ENCODE data around the gene CD53. TPM values are rescaled to one million over a fixed set of nuclear protein-coding genes. Genes with fewer than 3 reads are reported as not detected.
"Not testable (repeated sequence)": the region's sequence is repeated elsewhere in the genome, so short reads cannot be mapped to it uniquely, and the experiment has no call there.

Gene CD53
- total RNA-seq, 1 experiment from 2014 or later = 0.49 TPM

DNA sequence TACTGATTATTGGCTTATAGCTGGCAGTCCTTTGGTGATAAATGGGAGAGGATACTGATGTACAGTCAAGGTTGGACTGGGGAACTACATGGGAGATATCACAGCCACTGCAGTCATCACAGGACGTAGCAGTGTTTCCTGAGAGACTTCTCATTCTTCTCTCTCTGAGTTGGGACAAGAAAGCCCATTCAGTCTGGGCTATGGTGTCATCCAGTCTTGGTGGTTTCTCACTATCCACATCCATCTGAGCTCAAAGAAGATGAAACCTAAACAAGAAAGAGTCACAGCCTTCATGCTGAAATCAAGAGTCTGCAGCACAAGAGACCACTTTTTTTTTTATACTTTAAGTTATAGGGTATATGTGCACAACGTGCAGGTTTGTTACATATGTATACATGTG, 12.8 kb upstream of the CD53 start:
- intact Hi-C loops (cut with micrococcal nuclease; ENCODE audit: unreplicated experiment) = no loop called here
- no peaks in the 10 kb centered on the region for H3K4me1 ChIP-seq (ENCODE audit: control insufficient read depth, insufficient read depth, low read length)
- TF ChIP-seq, protein P1, sequence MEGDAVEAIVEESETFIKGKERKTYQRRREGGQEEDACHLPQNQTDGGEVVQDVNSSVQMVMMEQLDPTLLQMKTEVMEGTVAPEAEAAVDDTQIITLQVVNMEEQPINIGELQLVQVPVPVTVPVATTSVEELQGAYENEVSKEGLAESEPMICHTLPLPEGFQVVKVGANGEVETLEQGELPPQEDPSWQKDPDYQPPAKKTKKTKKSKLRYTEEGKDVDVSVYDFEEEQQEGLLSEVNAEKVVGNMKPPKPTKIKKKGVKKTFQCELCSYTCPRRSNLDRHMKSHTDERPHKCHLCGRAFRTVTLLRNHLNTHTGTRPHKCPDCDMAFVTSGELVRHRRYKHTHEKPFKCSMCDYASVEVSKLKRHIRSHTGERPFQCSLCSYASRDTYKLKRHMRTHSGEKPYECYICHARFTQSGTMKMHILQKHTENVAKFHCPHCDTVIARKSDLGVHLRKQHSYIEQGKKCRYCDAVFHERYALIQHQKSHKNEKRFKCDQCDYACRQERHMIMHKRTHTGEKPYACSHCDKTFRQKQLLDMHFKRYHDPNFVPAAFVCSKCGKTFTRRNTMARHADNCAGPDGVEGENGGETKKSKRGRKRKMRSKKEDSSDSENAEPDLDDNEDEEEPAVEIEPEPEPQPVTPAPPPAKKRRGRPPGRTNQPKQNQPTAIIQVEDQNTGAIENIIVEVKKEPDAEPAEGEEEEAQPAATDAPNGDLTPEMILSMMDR (IDR thresholded peaks at IDR 0.05) = no peak
- TF ChIP-seq TCF7L2 (IDR thresholded peaks at IDR 0.05; ENCODE audit: low read depth, low read length) (no peak), SIN3A (IDR thresholded peaks at IDR 0.05; ENCODE audit: borderline replicate concordance, insufficient read depth, low read depth, low read length) (no peak), POLR2AphosphoS5 (IDR thresholded peaks at IDR 0.05; ENCODE audit: low read depth, low read length) (no peak)
- TF ChIP-seq, protein P2, sequence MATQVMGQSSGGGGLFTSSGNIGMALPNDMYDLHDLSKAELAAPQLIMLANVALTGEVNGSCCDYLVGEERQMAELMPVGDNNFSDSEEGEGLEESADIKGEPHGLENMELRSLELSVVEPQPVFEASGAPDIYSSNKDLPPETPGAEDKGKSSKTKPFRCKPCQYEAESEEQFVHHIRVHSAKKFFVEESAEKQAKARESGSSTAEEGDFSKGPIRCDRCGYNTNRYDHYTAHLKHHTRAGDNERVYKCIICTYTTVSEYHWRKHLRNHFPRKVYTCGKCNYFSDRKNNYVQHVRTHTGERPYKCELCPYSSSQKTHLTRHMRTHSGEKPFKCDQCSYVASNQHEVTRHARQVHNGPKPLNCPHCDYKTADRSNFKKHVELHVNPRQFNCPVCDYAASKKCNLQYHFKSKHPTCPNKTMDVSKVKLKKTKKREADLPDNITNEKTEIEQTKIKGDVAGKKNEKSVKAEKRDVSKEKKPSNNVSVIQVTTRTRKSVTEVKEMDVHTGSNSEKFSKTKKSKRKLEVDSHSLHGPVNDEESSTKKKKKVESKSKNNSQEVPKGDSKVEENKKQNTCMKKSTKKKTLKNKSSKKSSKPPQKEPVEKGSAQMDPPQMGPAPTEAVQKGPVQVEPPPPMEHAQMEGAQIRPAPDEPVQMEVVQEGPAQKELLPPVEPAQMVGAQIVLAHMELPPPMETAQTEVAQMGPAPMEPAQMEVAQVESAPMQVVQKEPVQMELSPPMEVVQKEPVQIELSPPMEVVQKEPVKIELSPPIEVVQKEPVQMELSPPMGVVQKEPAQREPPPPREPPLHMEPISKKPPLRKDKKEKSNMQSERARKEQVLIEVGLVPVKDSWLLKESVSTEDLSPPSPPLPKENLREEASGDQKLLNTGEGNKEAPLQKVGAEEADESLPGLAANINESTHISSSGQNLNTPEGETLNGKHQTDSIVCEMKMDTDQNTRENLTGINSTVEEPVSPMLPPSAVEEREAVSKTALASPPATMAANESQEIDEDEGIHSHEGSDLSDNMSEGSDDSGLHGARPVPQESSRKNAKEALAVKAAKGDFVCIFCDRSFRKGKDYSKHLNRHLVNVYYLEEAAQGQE (IDR thresholded peaks at IDR 0.05; ENCODE audit: insufficient read depth in 1 of 2, low read depth in 2 of 2, low read length in 1 of 2) = no peak
- no peaks in the 10 kb centered on the region; the same call in 1 of the 2 replicates for H3K27me3 ChIP-seq (ENCODE audit: control insufficient read depth, insufficient read depth, low read length)
- no TSS peak for BruUV-seq (replicated peaks)
- no peak overlapping the region for H3K27ac ChIP-seq (ENCODE audit: low read length)
- ChIA-PET POLR2A (no interaction called here), CTCF (no interaction called here)
- no peak for DNase-seq (ENCODE audit: low read depth, low spot score)
- H3K36me3 ChIP-seq (ENCODE audit: control insufficient read depth, insufficient read depth, low read length) = no peaks in the 10 kb centered on the region
- no peak overlapping the region for H3K4me3 ChIP-seq (ENCODE audit: low read depth in 2 of 2, low read length in 2 of 2)
- ATAC-seq = no peak
- H3K9me3 ChIP-seq (ENCODE audit: control insufficient read depth, insufficient read depth, low read depth, low read length) = no peaks in the 10 kb centered on the region
- in situ Hi-C loops (cut with HindIII; ENCODE audit: low pct_unique_long_range_greater_than_20kb, low sequenced_read_pairs) = no loop called here

DNA sequence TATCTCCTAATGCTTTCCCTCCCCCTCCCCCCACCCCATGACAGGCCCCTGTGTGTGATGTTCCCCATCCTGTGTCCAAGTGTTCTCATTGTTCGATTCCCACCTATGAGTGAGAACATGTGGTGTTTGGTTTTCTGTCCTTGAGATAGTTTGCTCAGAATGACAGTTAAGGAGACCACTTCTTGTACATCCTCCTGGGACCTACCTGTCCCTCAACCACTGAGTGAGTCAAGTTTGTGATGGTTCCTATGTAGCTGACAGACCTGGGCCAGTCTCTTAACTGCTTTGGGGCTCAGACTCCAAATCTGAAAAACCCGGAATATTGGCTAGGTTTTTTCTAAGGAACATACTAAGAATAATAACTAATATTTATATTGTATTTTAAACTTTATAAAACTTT, 12.3 kb upstream of the CD53 start:
- ATAC-seq; H3K36me3 ChIP-seq (ENCODE audit: control insufficient read depth, insufficient read depth, low read length); POLR2A ChIA-PET; H3K27me3 ChIP-seq (ENCODE audit: control insufficient read depth, insufficient read depth, low read length); H3K9me3 ChIP-seq (ENCODE audit: control insufficient read depth, insufficient read depth, low read depth, low read length); H3K4me3 ChIP-seq (ENCODE audit: low read depth in 2 of 2, low read length in 2 of 2); H3K27ac ChIP-seq (ENCODE audit: low read length); CTCF ChIA-PET; intact Hi-C loops (cut with micrococcal nuclease; ENCODE audit: unreplicated experiment); H3K4me1 ChIP-seq (ENCODE audit: control insufficient read depth, insufficient read depth, low read length); BruUV-seq (replicated peaks); in situ Hi-C loops (cut with HindIII; ENCODE audit: low pct_unique_long_range_greater_than_20kb, low sequenced_read_pairs); DNase-seq (ENCODE audit: low read depth, low spot score): not testable (repeated sequence)

DNA sequence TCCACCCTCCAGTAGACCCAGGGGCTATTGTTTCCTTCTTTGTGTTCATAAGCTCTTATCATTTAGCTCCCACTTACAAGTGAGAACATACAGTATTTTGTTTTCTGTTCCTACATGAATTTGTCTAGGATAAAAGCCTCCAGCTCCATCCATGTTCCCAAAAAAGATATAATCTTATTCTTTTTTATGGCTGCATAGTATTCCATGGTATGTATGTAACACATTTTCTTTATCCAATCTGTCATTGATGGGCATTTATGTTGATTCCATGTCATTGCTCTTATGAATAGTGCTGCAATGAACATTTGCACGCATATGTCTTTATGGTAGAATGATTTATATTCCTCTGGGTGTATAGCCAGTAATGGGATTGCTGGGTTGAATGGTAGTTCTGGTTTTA, 11.0 kb upstream of the CD53 start:
- H3K27ac ChIP-seq (ENCODE audit: low read length); in situ Hi-C loops (cut with HindIII; ENCODE audit: low pct_unique_long_range_greater_than_20kb, low sequenced_read_pairs); ATAC-seq; H3K27me3 ChIP-seq (ENCODE audit: control insufficient read depth, insufficient read depth, low read length); BruUV-seq (replicated peaks); intact Hi-C loops (cut with micrococcal nuclease; ENCODE audit: unreplicated experiment); H3K4me1 ChIP-seq (ENCODE audit: control insufficient read depth, insufficient read depth, low read length); POLR2A ChIA-PET; H3K36me3 ChIP-seq (ENCODE audit: control insufficient read depth, insufficient read depth, low read length); DNase-seq (ENCODE audit: low read depth, low spot score); H3K9me3 ChIP-seq (ENCODE audit: control insufficient read depth, insufficient read depth, low read depth, low read length); H3K4me3 ChIP-seq (ENCODE audit: low read depth in 2 of 2, low read length in 2 of 2); CTCF ChIA-PET: not testable (repeated sequence)
